DOHH2 (cell line): ENCODE measurements around the gene ELP4.

Source experiments
- H3F3A ChIP-seq: fragments of 200-600 bp; sonication (generic), shearing (Covaris generic); 2 replicates; pipeline ENCODE4 v1.6.0; 2016; ENCODE audit warnings: antibody characterized with exemption, mild to moderate bottlenecking; ENCODE audit not compliant: control insufficient read depth, insufficient read depth
- H3K27ac ChIP-seq: fragments of 200-600 bp; sonication (generic); 2 replicates; pipeline ENCODE4 v1.5.1; 2014; ENCODE audit warnings: low read depth, mild to moderate bottlenecking, low read length, moderate library complexity
- H3K27me3 ChIP-seq: fragments of 200-600 bp; sonication (generic); 2 replicates; pipeline ENCODE4 v1.6.1; 2014; ENCODE audit warnings: mild to moderate bottlenecking, low read length, mixed read lengths; ENCODE audit not compliant: control insufficient read depth
- H3K36me3 ChIP-seq: fragments of 200-600 bp; sonication (generic); 2 replicates; pipeline ENCODE4 v1.6.1; 2014; ENCODE audit warnings: mild to moderate bottlenecking, low read length, moderate library complexity, mixed read lengths; ENCODE audit not compliant: control insufficient read depth
- H3K4me1 ChIP-seq: fragments of 200-600 bp; sonication (generic); 2 replicates; pipeline ENCODE4 v1.6.1; 2014; ENCODE audit warnings: mild to moderate bottlenecking, low read length, mixed read lengths; ENCODE audit not compliant: control insufficient read depth
- H3K4me2 ChIP-seq: fragments of 200-600 bp; sonication (generic); 2 replicates; pipeline ENCODE4 v1.6.0; 2014; ENCODE audit warnings: mild to moderate bottlenecking, low read length, moderate library complexity
- H3K4me3 ChIP-seq: fragments of 200-600 bp; sonication (generic); 2 replicates; pipeline ENCODE4 v1.5.1; 2014; ENCODE audit warnings: mild to moderate bottlenecking, low read length, mixed read lengths
- H3K79me2 ChIP-seq: fragments of 200-600 bp; sonication (generic); 2 replicates; pipeline ENCODE4 v1.6.1; 2014; ENCODE audit warnings: mild to moderate bottlenecking, low read length, mixed read lengths; ENCODE audit not compliant: control insufficient read depth
- H3K9me2 ChIP-seq: fragments of 200-600 bp; sonication (generic); replicated peaks from 2 replicates; pipeline ENCODE4 v1.6.1; 2014; ENCODE audit warnings: mild to moderate bottlenecking, low read length, mixed read lengths; ENCODE audit not compliant: control insufficient read depth
- H3K9me3 ChIP-seq: fragments of 200-600 bp; sonication (generic); 2 replicates; pipeline ENCODE4 v1.6.1; 2014; ENCODE audit warnings: antibody characterized with exemption, low read length, mixed read lengths; ENCODE audit not compliant: control insufficient read depth, insufficient read depth
- H4K20me1 ChIP-seq: fragments of 200-600 bp; sonication (generic); 2 replicates; pipeline ENCODE4 v1.6.0; 2014; ENCODE audit warnings: low read depth, mild to moderate bottlenecking, antibody characterized with exemption, low read length, moderate library complexity; ENCODE audit not compliant: control insufficient read depth, insufficient read depth
- CTCF ChIP-seq: fragments of 200-600 bp; sonication (generic); IDR thresholded peaks from one replicate; pipeline ENCODE4 v1.5.1; 2014; ENCODE audit warnings: antibody characterized with exemption, mild to moderate bottlenecking, low read depth, low read length; ENCODE audit not compliant: poor library complexity, severe bottlenecking
- EZH2phosphoT487 ChIP-seq: fragments of 200-600 bp; sonication (generic); IDR thresholded peaks from 2 replicates; pipeline ENCODE4 v1.6.1; 2017; ENCODE audit warnings: borderline replicate concordance, mild to moderate bottlenecking, antibody characterized with exemption, low read length, moderate library complexity, mixed read lengths

ELP4 gene

GRCh38 chr11:31500560-31500959, 9.0 kb upstream of the ELP4 start:
- Histone ChIP-seq H3K4me2 (no peak overlapping the region), H3K9me2 (no peaks in the 10 kb centered on the region), H3K4me3 (no peak overlapping the region), H4K20me1 (no peaks in the 10 kb centered on the region), H3F3A (no peaks in the 10 kb centered on the region), H3K79me2 (peaks cover 90% of the 10 kb centered on the region), H3K36me3 (peaks cover 37% of the 10 kb centered on the region), H3K27me3 (no peaks in the 10 kb centered on the region), H3K27ac (no peak overlapping the region), H3K4me1 (no peaks in the 10 kb centered on the region), H3K9me3 (no peaks in the 10 kb centered on the region)
- TF ChIP-seq CTCF (no peak), EZH2phosphoT487 (no peak)

- Histone ChIP-seq H3F3A (no peaks in the 10 kb centered on the region), H3K36me3 (peaks cover 12% of the 10 kb centered on the region), H3K27ac (0 out of 2 replicates have a peak overlapping the region, but pooled peaks have one; percentile 14), H3K4me2 (peak overlapping the region; percentile 76), H4K20me1 (no peaks in the 10 kb centered on the region), H3K9me3 (no peaks in the 10 kb centered on the region), H3K9me2 (no peaks in the 10 kb centered on the region), H3K4me3 (peak overlapping the region; percentile 92), H3K27me3 (no peaks in the 10 kb centered on the region), H3K4me1 (peaks cover 28% of the 10 kb centered on the region), H3K79me2 (peaks cover 93% of the 10 kb centered on the region)
- TF ChIP-seq EZH2phosphoT487 (no peak), CTCF (no peak)
Measured at GRCh38 chr11:31509051-31509428, 527 bp upstream of the ELP4 start.

- H4K20me1 ChIP-seq: no peaks in the 10 kb centered on the region
- H3K4me3 ChIP-seq: no peak overlapping the region
- no peak overlapping the region for H3K27ac ChIP-seq
- H3K4me1 ChIP-seq: peaks cover 28% of the 10 kb centered on the region
- H3F3A ChIP-seq: no peaks in the 10 kb centered on the region; the same call in 1 of the 2 replicates
- H3K4me2 ChIP-seq: no peak overlapping the region
- H3K79me2 ChIP-seq: peaks cover 67% of the 10 kb centered on the region
- H3K9me2 ChIP-seq: no peaks in the 10 kb centered on the region
- H3K36me3 ChIP-seq: peaks cover 3% of the 10 kb centered on the region; the same call in 1 of the 2 replicates
- no peaks in the 10 kb centered on the region for H3K9me3 ChIP-seq
- TF ChIP-seq CTCF (no peak), EZH2phosphoT487 (no peak)
- H3K27me3 ChIP-seq: no peaks in the 10 kb centered on the region
Measured at GRCh38 chr11:31512117-31512516, 2.5 kb downstream of the ELP4 start.
